HG03066 (cell line): ENCODE results near the gene TMEM271.
"Not testable (repeated sequence)": the region's sequence is repeated elsewhere in the genome, so short reads cannot be mapped to it uniquely, and the experiment has no call there.

Source experiments
- ATAC-seq: cut with Tn5 transposase; IDR thresholded peaks from one replicate; pipeline ENCODE4 v1.9.1; 2021; ENCODE audit warnings: low read depth; ENCODE audit not compliant: unreplicated experiment

TMEM271 gene

DNA sequence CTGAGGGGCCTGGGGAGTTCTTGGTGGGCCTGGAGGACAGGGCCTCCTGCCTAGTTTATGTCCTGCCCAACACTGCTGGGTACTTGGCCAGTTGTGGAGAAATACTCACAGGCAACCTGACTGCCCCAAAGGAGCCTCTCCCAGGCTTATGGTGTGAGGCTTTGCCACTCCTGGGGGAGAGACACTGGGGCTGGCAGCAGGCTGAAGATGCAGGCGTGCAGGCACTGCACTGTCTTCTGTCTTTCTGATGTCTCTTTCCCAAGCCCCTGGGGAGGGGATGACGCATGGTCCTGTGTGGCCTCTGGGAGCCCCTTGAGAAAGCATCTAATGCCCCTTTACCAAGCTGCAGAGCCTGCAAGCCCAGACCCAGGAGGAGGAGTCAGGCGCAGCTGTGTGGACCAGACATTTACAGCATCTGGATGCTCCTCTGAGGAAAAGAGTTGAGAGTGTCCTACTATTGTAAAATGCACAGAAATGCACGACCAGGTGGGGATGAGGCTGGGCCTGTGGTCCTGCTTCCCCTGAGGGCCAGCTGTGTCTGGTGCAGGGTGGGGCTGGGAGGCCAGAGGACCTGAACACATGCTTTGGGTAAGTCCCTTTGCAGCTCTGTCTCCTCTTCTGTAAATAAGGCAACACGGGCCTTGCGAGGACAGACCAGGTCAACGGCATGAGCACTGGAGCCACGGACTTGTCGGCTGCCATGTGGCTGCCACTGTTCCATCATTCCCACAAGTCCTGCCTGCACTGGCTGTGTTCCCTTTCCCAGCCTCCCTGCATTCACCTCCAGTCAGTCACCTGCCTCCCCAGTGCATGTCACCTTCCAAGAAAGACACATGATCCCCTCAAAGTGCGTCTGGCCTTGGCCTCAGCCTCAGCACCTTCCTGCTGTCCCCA is 8.4 kb downstream of the TMEM271 start:
- ATAC-seq: no peak

DNA sequence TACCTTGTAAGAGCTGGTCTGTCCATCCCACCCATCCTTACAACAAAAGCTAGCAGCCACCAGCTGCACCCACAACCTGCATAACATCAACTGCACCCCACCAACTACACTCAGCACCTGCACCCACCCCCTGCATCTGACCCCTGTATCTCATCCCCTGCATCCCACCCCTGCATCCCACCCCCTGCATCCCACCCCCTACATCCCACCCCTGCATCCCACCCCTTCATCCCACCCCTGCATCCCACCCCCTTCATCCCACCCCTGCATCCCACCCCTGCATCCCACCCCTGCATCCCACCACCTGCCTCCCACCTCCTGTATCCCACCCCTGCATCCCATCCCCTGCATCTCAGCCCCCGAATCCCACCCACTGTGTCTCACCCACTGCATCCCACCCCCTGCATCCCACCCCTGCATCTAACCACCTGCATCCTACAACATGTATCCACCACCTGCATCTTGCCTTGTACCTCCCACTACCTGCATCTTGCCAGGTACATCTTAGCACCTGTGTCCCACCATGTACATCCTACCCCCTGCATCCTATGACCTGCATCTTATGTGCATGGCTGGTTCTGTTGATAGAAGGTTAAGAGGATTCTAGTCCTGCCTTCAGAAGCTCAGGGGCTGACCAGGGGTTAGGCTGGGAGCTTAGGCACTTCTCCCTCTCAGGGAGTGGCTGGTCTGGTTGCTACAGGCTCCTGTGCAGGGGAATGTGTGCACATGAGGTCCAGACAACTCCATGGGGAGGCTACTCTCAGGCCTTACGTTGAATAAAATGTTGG is 9.4 kb downstream of the TMEM271 start:
- no peak for ATAC-seq

DNA sequence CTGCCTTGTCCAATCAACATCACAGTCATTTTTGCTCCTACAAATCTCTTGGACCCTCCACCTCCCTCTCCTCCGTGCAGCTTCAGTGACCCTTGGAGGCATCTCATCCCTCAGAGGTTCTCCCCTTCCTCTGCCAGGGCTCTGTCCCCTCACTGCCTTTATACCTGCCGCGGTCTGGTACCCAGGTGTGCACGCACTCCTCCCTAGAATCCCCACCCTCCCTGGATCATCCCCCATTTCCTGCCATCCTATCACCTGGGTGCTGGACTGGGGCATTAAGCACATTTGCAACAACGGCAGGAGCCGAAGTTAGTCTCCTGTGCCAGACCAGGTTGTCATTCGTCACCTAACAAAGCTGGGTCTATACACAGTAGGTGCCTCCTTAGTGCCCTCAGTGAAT is 10.1 kb downstream of the TMEM271 start:
- no peak for ATAC-seq

DNA sequence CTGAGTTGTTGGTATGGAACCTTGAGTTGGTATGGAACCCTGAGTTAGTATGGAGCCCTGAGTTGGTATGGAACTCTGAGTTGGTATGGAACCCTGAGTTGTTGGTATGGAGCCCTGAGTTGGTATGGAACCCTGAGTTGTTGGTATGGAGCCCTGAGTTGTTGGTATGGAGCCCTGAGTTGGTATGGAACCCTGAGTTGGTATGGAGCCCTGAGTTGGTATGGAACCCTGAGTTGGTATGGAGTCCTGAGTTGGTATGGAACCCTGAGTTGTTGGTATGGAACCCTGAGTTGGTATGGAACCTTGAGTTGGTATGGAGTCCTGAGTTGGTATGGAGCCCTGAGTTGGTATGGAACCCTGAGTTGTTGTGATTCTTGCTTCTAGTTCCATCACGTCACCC is 10.5 kb downstream of the TMEM271 start:
- ATAC-seq: not testable (repeated sequence)

DNA sequence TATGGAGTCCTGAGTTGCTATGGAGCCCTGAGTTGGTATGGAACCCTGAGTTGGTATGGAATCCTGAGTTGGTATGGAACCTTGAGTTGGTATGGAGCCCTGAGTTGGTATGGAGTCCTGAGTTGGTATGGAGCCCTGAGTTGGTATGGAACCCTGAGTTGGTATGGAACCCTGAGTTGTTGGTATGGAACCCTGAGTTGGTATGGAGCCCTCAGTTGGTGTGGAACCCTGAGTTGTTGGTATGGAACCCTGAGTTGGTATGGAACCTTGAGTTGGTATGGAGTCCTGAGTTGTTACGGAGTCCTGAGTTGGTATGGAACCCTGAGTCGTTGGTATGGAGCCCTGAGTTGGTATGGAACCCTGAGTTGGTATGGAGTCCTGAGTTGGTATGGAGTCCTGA is 13.6 kb downstream of the TMEM271 start:
- not testable (repeated sequence) for ATAC-seq

DNA sequence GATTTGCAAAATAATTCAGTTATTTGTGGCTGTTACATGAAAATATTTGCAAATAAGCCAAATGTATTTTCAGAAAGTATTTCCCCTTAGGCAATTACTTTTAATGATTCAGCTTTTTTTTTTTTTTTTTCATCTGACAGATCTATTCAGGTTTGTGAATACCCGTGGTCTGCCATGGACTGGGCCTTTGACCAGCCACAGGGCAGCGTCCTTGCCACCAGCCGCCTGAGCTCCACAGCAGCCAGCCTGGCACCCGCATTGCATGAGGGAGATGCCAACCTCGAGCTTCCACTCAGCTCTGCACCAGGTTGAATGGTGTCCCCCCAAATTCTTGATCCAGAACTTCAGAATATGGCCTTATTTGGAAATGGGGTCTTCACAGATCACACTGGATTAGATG is 14.7 kb downstream of the TMEM271 start:
- no peak for ATAC-seq

DNA sequence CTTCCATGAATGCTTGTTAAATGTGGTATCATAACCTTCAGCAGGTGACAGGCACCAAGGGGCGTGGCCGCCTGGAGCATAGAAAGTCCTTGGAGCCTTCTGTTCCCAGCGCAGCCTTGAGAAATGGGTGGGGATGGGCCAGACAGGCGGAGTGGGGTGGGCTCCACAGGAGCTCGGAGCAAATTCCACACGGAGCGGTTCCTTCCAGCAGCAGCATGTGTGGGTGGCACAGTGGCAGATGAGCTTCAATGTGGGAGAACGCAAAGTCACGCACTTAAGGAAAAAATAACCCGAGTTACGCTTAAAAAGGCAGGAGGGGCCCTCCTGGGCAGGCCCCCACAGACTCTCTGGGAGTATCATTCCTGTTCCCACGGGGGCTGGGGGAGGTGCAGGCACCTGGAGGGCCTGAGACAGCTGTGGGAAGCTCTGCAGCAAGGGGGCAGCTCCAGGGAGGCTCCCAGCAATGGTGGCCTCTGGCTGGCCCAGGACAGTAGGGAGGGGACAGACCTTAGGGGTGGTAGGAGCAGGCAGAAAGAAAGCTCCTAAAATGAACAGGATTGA is 15.3 kb downstream of the TMEM271 start:
- no peak for ATAC-seq

DNA sequence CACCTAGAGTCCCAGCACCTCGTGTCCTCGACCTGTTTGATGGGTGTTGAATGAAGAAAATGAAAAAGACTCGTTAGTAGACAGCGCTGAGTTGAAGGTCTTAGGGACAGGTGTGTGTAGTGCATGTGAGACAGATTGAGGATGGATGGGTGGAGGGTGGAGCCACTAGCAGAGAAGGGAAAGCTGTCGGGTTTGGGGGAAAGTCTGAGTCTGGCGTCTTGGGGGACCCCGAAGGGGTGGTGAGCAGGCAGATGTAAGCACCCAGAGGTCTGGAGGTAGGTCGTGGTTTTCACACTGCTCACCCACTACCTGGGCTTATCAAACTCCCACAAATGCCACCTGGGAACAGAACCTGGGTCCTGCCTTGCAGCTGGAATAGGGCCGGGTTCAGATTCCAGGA is 16.0 kb downstream of the TMEM271 start:
- ATAC-seq: no peak

DNA sequence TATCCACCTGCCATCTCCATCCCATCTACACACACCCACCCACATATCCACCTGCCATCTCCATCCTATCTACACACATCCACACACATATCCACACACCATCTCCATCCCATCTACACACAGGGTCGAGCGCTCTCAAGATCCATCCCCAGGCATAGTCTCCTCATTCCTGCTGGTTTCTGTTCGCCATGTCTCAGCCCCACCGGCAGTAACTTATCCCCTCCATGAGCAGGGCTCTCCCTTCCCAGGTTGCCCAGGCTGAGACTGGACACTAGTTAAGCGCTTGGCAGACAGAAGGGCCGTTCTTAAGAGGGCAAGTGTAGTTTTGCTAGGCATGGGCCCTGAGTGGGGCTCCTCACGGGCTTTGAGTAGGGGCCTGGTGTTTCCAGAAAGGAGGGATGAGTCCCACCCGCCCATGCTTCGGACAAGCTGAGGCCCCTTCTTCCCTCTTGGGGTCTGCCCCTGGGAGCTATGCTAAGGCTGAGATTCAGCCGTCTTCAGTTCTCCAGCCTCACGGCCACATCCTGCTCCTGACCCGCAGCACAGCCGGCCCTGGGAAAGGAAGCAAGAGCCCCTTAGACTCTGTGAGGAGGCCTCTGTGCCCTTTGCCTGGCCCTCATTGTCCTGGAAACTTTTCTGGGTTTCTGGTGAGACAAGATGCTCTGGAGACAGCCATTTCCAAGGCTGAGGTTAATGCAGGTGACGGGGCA is 20.4 kb downstream of the TMEM271 start:
- no peak for ATAC-seq

DNA sequence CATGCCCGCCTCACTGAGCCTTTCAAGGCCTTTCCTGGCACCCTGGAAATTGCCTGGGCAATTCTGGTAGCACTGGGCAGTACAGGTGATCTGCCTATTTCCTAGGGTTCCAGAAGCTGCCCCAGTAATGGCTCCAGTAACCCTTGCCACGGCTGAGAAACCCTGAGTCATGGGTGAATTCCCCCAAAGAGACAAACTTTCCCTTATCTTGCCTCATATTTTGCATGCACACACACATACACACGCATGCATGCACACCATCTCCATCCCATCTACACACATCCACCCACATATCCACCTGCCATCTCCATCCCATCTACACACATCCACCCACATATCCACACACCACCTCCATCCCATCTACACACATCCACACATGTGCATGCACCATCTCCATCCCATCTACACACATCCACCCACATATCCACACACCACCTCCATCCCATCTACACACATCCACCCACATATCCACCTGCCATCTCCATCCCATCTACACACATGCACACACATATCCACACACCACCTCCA is 21.2 kb downstream of the TMEM271 start:
- not testable (repeated sequence) for ATAC-seq

DNA sequence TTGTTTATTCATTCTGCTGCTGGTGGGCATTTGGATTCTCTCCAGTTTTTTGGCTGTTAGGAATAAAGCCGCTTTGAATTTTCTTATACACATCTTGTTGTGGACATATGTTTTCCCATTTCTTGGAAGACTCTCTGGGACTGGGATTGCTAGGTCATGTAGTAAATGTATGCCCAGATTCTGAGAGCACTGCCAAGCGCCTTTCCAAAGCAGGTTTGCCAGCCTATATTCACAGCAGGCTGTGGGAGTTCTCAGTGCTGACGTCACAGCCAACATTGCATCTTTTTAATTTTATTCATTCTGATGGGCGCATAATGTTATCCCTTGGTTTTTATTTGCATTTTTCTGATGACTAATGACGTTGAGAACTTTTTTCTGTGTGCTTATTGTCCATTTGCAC is 24.1 kb downstream of the TMEM271 start:
- ATAC-seq: no peak

DNA sequence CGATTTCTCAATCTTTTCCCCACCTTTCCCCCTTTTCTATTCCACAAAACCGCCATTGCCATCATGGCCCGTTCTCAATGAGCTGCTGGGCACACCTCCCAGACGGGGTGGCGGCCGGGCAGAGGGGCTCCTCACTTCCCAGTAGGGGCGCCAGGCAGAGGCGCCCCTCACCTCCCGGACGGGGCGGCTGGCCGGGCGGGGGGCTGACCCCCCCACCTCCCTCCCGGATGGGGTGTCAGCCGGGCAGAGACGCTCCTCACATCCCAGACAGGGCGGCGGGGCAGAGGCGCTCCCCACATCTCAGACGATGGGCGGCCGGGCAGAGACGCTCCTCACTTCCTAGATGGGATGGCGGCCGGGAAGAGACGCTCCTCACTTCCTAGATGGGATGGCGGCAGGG is 25.8 kb downstream of the TMEM271 start:
- ATAC-seq: not testable (repeated sequence)

DNA sequence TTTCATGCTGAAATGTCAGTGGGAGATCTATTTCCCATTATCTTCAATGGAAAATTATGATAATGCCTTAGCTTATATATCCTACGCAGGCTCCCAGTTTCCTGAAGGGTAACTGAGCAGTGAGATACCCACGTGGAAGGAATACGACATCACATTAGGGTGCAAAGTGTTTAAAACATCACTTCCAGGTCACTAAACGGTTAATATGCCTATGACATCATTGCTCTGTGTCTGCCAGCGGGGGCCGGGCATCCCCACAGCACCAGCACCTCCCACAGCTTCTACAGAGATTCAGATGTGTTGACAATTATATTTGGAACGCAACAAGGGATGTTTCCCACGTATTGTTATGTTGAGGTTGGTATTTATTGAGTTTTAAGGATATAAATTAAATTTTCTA is 27.1 kb downstream of the TMEM271 start:
- ATAC-seq: no peak

DNA sequence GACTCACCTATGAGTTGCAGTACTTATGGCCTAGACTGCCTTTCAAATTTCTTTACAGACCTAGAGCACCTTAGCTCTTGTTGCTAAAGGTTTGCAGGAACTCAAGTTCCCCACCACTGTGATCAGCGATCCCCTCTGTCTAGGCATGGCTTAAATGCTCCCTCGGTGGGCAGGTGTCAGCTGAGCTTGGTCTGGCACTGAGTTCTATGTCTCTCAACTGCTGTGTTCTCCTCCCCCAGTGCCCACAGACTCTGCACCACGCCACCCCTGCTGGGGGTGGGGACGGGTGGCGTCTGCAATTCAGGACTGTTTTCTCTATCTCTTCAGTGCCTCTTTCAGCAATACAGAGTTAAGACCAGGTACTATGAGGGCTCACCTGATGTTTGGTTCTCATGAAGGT is 30.5 kb downstream of the TMEM271 start:
- no peak for ATAC-seq

DNA sequence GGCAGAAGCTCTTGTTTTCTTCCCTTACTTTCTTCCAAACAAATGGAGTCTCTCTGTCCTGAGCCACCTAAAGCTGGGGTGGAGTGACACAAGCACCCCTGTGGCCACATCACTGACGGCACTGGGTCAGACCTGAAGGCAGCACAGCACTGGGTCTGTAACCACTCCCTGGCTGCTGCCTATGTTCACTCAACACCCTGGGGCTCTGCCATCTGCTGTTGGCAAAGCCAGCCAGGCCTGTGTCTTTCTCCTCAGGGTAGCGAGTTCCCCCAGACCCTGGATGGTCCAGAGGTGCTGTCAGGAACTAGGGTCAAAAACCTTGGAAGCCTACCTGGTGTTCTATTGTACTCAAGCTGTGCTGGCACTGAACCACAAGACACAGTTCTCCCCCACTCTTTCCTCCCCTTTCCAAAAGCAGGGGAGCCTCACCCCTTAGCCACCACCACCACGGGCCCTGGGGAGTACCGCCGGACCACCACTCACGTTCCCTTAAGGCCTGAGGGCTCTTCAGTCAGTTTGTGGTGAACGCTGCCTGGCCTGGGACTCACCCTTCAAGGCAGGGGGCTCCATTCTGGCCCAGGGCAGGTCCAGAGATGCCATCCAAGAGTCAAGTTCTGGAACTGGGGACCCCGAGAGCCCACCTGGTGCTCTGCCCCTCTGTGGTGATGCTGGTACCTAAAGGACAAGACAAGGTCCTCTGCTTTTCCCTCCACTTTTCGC is 31.5 kb downstream of the TMEM271 start:
- ATAC-seq: no peak

DNA sequence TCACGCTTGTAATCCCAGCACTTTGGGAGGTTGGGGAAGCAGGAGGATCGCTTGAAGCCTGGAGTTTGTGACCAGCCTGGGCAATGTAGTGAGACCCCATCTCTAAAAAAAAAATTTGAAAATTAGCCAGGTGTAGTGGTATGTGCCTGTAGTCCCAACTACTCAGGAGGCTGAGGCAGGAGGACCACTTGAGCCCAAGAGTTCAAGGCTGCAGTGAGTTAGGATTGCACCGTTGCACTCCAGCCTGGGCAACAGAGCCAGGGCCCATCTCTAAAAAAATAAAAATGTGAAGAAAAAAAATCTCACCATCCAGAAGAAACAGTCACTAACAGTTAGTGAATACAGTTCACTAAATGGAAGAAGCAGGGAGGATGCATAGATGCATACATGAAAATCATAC is 34.8 kb downstream of the TMEM271 start:
- no peak for ATAC-seq

DNA sequence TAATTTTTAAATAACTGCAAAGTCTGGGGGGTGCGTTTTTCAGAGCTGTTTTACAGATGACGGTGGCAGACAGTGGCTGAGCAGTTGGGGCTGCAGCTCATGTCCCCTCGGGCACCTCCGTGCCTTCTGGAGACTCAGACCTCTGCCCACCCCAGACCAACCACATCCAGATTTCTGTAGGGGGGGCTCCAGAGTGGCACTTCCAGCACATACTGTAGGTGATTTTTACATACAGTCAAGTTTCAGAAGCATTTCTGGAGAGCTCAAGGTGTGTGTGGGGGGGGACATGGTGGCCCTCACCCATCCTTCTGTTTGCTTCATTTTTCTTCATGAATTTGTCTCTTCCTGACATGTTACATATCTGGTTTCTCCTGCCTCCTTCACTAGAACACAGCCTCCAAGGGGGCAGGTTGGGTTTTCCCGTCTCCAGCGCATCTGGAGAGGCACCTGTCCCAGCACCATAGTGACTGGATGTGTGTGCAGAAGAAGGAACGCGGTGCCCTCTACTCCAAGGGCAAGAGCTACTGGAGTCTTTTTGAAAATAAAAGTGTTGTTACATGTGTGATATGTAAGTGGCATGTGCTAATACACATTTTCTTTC is 37.5 kb downstream of the TMEM271 start:
- ATAC-seq: no peak

DNA sequence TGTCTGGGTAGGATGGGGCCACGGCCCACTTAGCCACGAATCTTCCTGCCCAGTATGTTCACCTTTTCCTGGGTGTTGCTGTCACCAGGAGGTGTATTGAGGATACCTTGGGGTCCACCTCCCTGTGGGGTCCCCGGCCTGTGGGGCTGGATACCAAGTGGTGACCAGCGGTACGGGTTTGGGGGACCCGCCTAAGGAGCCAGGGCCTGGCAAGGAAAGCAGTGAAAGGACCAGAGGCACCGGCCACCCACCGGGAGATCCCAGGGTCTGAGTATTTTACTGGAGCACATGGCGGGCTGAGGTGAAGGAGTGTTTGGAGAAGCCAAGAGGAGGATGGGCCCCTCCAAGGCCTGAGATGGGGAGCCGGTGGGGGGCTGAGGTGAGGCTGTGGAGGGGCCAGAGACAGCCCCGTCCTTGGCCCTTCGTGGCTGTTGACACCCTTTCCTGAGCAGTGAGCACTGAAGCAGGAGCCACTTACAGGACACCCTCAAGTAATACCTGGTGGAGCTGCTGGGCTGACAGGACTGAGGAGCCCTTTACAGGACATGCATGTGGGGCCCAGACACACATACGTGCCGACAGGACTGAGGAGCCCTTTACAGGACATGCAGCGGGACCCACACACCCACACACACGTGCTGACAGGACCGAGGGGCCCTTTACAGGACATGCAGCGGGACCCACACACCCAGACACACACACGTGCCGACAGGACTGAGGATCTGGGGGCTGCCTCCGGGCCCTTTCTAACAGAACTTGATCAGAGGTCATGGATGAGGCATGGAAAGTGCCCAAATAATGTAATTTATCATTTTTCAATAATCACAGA is 38.4 kb downstream of the TMEM271 start:
- ATAC-seq: no peak
